Measurements from ENCODE around the gene NKAIN2.

NKAIN2 gene

DNA sequence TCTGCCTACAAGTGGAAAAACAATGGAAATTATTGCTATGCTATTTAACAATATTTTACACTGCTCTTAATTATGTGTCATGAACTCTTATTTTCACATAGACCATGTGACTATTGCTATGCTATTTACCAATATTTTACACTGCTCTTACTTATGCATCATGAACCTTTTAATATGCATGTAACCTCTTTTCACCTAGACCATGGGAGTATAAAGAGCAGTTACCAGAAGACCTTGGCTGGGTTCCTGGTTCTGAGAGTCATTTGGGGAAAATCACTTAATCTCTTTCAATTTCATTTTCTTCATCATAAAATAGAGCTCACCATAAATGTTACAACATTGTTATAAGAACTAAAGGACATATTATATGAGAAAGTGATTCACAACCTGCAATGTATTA lies 934.8 kb downstream of the NKAIN2 start:
- Histone ChIP-seq H3K4me3 (ENCODE audit: low read depth in 1 of 2, low read length in 1 of 2) (no peak overlapping the region), H3K4me1 (ENCODE audit: control insufficient read depth in 1 of 2, insufficient read depth in 1 of 2, low read depth in 1 of 2, low read length in 1 of 2) (no peaks in the 10 kb centered on the region), H3K27ac (no peak overlapping the region), H3K9me3 (no peaks in the 10 kb centered on the region), H3K27me3 (no peaks in the 10 kb centered on the region), H3K36me3 (no peaks in the 10 kb centered on the region)
- TF ChIP-seq, protein P1, sequence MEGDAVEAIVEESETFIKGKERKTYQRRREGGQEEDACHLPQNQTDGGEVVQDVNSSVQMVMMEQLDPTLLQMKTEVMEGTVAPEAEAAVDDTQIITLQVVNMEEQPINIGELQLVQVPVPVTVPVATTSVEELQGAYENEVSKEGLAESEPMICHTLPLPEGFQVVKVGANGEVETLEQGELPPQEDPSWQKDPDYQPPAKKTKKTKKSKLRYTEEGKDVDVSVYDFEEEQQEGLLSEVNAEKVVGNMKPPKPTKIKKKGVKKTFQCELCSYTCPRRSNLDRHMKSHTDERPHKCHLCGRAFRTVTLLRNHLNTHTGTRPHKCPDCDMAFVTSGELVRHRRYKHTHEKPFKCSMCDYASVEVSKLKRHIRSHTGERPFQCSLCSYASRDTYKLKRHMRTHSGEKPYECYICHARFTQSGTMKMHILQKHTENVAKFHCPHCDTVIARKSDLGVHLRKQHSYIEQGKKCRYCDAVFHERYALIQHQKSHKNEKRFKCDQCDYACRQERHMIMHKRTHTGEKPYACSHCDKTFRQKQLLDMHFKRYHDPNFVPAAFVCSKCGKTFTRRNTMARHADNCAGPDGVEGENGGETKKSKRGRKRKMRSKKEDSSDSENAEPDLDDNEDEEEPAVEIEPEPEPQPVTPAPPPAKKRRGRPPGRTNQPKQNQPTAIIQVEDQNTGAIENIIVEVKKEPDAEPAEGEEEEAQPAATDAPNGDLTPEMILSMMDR (IDR thresholded peaks at IDR 0.05): no peak

DNA sequence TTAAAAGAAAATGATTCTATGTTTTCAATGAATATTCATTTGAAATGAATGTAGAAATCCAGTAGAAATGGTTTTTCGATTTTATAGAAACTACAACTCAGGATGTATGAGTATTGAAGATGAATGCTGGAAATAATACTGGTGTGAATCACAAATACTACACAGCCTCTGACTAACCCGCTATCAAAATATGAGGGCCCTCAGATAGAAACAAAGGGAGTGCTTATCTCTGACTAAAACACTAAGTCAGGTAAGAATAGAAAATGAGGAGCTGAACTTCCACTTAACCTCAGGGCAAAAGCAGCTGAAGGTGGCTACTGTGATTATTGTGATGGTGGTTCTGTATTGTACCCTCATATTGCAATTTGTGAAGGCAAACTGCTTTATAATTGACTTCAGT lies 937.7 kb downstream of the NKAIN2 start:
- no peaks in the 10 kb centered on the region for H3K9me3 ChIP-seq
- TF ChIP-seq, protein P1 (IDR thresholded peaks at IDR 0.05): no peak
- H3K27ac ChIP-seq: no peak overlapping the region
- H3K4me1 ChIP-seq (ENCODE audit: control insufficient read depth in 1 of 2, insufficient read depth in 1 of 2, low read depth in 1 of 2, low read length in 1 of 2): no peaks in the 10 kb centered on the region
- no peaks in the 10 kb centered on the region for H3K36me3 ChIP-seq
- H3K27me3 ChIP-seq: no peaks in the 10 kb centered on the region
- no peak overlapping the region for H3K4me3 ChIP-seq (ENCODE audit: low read depth in 1 of 2, low read length in 1 of 2)

- no peaks in the 10 kb centered on the region for H3K36me3 ChIP-seq
- no peak overlapping the region for H3K27ac ChIP-seq
- TF ChIP-seq, protein P1 (IDR thresholded peaks at IDR 0.05): no peak
- H3K4me3 ChIP-seq (ENCODE audit: low read depth in 1 of 2, low read length in 1 of 2): no peak overlapping the region
- H3K9me3 ChIP-seq: no peaks in the 10 kb centered on the region
- no peaks in the 10 kb centered on the region for H3K27me3 ChIP-seq
- H3K4me1 ChIP-seq (ENCODE audit: control insufficient read depth in 1 of 2, insufficient read depth in 1 of 2, low read depth in 1 of 2, low read length in 1 of 2): no peaks in the 10 kb centered on the region
Observed at GRCh38 chr6:124742971-124743370, 939.3 kb downstream of the NKAIN2 start.

DNA sequence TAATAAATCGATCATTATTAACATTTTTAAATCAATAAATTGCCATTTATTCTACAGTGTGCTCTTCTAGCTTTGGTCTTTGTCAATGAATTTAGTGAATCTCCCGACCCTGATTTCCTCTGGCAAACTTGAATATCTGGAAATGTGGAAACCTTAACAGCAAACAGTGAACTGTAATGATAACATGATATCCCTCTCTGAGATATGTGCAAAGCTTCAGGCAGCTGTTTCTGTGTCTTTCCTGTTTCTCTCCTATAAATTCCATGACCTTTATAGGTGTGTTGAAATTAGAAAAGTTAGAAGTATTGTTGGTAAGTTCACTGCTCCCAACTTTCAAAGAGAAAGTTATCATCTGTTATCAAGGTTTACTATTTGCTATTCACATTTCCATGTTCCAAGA lies 939.8 kb downstream of the NKAIN2 start:
- TF ChIP-seq, protein P1 (IDR thresholded peaks at IDR 0.05): no peak
- Histone ChIP-seq H3K4me1 (ENCODE audit: control insufficient read depth in 1 of 2, insufficient read depth in 1 of 2, low read depth in 1 of 2, low read length in 1 of 2) (no peaks in the 10 kb centered on the region), H3K36me3 (no peaks in the 10 kb centered on the region), H3K27ac (no peak overlapping the region), H3K27me3 (no peaks in the 10 kb centered on the region), H3K9me3 (no peaks in the 10 kb centered on the region), H3K4me3 (ENCODE audit: low read depth in 1 of 2, low read length in 1 of 2) (no peak overlapping the region)

GRCh38 chr6:124747349-124747748 lies 943.7 kb downstream of the NKAIN2 start:
- TF ChIP-seq, protein P1 (IDR thresholded peaks at IDR 0.05): no peak
- H3K4me3 ChIP-seq (ENCODE audit: low read depth in 1 of 2, low read length in 1 of 2): no peak overlapping the region
- no peaks in the 10 kb centered on the region for H3K27me3 ChIP-seq
- H3K4me1 ChIP-seq (ENCODE audit: control insufficient read depth in 1 of 2, insufficient read depth in 1 of 2, low read depth in 1 of 2, low read length in 1 of 2): no peaks in the 10 kb centered on the region
- H3K9me3 ChIP-seq: no peaks in the 10 kb centered on the region
- no peaks in the 10 kb centered on the region for H3K36me3 ChIP-seq
- H3K27ac ChIP-seq: no peak overlapping the region

GRCh38 chr6:124748778-124749177 lies 945.1 kb downstream of the NKAIN2 start:
- Histone ChIP-seq H3K36me3 (no peaks in the 10 kb centered on the region), H3K4me3 (ENCODE audit: low read depth in 1 of 2, low read length in 1 of 2) (no peak overlapping the region), H3K27me3 (no peaks in the 10 kb centered on the region), H3K9me3 (no peaks in the 10 kb centered on the region), H3K4me1 (ENCODE audit: control insufficient read depth in 1 of 2, insufficient read depth in 1 of 2, low read depth in 1 of 2, low read length in 1 of 2) (no peaks in the 10 kb centered on the region), H3K27ac (no peak overlapping the region)
- TF ChIP-seq, protein P1 (IDR thresholded peaks at IDR 0.05): no peak
